Gastrocnemius medialis (tissue), 4 donors: Measurements from ENCODE around the gene ATF7.

Experiments
- CTCF ChIP-seq, 5 experiments: fragments of 450-650 bp in 3 of 5; fragments of 200-600 bp in 2 of 5; sonication (generic) in 2 of 5; IDR thresholded peaks in 4 of 5; conservative IDR thresholded peaks in 1 of 5; 1 replicate in 4 of 5; 2 replicates in 1 of 5; pipeline ENCODE4 v1.5.1; 2016 to 2019; ENCODE audit warnings: antibody characterized with exemption in 5 of 5, mild to moderate bottlenecking in 3 of 5, moderate library complexity in 3 of 5
- POLR2A ChIP-seq, 2 donors: fragments of 450-650 bp; IDR thresholded peaks; one replicate each; pipeline ENCODE4 v1.6.1; 2017; ENCODE audit warnings: antibody characterized with exemption in 2 of 2, mild to moderate bottlenecking in 2 of 2, moderate library complexity in 2 of 2

GRCh38 chr12:53622724-53623123 lies 3.5 kb downstream of the ATF7 start:
- TF ChIP-seq CTCF (IDR thresholded peaks at IDR 0.05 in 4 of 5, conservative IDR thresholded peaks at IDR 0.05 in 1 of 5): no peak
- TF ChIP-seq POLR2A (IDR thresholded peaks at IDR 0.05): no peak
